ENCODE results near the gene COQ7. TPM values are rescaled to one million over a fixed set of nuclear protein-coding genes. Genes with fewer than 3 reads are reported as not detected.
A peak's percentile ranks its signal among the peaks of the same experiment; 100 is the strongest.

COQ7 gene
- total RNA-seq, 1 donor from 2014 or later = 17.8 TPM

GRCh38 chr16:19110537-19111360 lies 43.3 kb downstream of the COQ7 start:
- no peak for DNase-seq (ENCODE audit: low read depth)

DNA sequence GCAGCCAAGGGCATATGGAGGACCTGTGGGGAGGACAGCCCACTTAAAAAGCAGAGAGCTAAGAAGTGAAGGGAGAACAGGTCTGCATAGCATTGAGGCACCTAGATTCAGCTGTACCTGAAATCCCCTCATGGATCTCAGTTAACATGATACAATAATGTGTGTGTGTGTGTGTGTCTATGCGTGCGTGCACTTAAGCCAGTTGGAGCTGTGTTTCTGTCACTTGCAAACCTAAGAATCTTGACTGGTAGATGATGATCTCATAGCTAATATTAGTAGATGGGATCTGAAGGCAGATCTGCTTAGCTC lies 44.6 kb downstream of the COQ7 start:
- peak; percentile 28 for DNase-seq (ENCODE audit: low read depth)

DNA sequence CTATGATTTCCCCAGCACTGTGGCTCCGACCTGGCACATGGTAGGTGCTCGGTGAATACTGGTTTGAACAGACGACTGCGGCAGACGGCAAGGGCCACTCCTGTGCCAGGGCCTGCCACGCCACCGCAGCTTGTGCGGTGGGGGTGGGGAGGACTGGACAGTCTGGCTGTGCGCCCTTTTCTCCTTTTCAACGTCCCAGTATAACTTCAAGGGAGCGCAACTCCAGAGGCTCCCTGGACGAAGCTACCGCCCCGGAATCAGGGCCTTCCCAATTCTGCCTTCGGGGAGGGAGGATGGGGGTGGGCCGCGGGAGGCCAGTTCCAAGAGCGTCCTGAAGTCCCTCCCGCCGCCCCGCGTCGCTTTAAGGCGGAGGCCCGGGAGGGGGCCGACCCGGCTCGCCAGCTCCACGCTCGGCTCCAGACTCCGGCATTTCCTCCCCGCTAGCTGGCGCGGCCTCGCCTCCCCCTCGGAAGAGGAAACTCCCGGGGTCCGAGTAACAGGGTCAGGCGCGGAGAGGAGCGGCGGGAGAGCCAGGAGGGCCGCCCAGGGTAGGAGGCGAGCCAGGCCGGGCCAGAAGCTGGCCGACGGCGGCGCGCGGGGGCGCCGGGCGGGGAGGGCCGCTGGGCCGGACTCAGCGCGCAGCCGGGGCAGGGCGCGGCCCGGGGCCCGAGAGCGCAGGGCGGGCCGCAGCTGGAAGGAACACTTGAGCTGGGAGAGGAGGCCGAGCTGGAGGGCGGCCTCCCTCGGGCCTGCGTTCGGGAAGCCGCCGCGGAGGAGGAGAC lies 46.4 kb downstream of the COQ7 start, which contains the start of gene ITPRIPL2:
Gene ITPRIPL2 (plus strand): TSS at position 388 of the 782 bp plus-strand sequence. CDS start 498 bp downstream, outside the sequence.
- DNase-seq (ENCODE audit: low read depth) = peak; percentile 94

DNA sequence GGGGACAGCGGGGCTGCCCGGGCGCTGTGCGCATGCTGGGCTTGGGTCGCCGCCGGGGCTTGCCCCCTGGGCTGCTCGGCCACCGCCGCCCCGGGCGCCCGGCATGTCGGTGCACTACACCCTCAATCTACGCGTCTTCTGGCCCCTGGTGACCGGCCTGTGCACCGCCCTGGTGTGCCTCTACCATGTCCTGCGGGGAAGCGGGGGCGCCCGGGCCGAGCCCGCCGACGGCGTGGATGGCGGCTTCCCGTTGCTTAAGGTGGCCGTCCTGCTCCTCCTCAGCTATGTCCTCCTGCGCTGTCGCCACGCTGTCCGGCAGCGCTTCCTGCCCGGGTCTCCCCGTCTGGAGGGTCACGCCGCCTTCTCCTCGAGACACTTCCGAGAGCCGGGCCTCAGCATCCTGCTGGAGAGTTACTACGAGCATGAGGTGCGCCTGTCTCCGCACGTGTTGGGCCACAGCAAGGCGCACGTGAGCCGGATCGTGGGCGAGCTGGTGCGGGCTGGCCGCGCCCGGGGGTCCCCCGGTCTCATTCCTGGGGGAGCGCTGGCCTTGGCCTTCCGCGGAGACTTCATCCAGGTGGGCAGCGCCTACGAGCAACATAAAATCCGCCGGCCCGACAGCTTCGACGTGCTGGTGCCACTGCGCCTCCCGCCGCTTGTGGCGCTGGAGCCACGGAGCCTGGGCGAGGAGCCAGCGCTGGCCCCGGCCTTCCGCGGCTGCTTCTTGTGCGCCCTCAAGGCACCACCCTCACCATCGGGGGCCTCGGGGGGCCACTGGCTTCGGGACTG lies 47.1 kb downstream of the COQ7 start:
- DNase-seq (ENCODE audit: low read depth) = peak; percentile 57

- DNase-seq (ENCODE audit: low read depth) = no peak
Measured at GRCh38 chr16:19115148-19116021, 48.0 kb downstream of the COQ7 start.

- DNase-seq (ENCODE audit: low read depth) = no peak
Measured at GRCh38 chr16:19116711-19117449, 49.5 kb downstream of the COQ7 start.

- DNase-seq (ENCODE audit: low read depth) = peak; percentile 87
Measured at GRCh38 chr16:19118938-19119431, 51.6 kb downstream of the COQ7 start.

DNA sequence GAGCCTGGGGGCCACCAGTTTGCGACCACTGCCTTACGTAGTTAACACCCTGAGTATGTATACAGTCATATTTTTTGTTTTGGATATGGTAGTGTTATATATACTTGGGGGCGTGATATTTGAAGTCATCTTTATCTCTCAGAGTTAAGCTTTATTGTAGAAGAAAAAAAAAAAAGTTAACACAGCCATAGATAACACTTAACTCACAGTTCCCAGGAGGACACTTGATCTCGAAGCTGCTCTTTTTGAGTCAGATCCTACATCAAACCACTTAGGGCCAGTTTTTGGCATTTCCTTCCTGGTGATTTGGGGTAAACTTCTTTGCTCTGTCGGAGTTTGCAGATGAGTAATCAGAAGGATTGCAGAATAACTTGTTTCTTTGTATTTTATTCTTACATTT lies 52.1 kb downstream of the COQ7 start:
- DNase-seq (ENCODE audit: low read depth) = peak; percentile 58

DNA sequence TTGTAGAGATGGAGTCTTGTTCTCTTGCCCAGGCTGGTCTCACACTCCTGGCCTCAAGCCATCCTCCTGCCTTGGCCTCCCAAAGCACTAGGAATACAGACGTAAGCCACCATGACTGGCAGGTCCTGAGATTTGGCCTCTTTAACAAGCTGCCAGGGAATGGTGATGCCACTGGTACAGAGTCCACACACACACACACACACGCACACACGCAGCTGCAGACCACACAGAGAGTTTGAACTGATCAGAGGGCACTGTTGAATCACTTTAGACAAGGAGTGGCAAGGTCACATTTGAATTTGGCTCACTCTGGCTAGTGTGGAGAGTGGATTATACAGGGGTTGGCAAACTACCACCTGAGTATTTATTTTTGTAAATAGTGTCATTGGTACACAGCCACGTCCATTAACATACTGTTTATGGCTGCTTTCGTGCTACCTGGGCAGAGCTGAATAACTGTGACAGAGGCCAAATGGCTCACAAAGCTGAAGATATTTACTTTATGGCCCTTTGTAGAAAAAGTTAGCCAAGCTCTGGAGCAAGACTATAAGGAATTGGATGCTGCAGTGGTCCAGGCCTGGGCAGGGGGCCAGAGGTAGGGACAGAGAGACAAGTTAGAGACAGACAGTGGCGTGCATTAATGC lies 56.2 kb downstream of the COQ7 start:
- no peak for DNase-seq (ENCODE audit: low read depth)

DNA sequence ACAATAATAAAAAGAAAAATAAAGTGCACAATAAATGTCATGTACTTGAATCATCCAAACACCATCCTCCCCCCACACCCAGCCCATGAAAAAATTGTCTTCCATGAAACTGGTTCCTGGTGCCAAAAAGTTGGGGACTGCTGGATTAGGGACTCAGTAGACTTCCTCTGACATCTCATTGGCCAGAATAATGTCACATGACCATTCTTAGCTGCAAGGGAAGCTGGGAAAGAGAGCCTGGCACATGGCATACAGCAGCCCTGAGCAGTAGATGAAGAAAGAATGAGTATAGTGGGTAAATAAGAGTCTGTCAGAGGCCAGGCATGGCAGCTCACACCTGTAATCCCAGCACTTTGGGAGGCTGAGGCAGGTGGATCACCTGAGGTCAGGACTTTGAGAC lies 58.9 kb downstream of the COQ7 start:
- no peak for DNase-seq (ENCODE audit: low read depth)

DNA sequence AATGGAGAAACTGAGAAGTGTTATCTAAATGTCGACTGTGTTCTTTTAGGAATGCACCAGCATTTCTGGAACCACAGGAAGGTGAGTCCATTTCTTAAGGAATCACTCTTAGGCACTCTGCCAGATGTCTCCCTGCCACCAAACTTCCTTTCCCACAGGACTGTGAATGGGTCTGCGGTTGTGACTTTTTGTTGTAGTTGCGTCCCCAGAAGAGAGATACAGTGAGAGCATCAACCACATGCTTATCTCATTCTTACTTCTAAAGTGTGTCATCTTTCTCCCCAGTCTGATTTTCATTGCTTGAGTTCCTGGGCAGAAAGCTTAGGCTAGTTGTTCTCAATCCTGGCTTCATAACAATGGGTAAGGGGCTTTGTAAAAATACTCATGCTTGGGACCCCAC lies 59.8 kb downstream of the COQ7 start:
- DNase-seq (ENCODE audit: low read depth) = no peak

GRCh38 chr16:19127674-19128131 lies 60.3 kb downstream of the COQ7 start:
- no peak for DNase-seq (ENCODE audit: low read depth)

DNA sequence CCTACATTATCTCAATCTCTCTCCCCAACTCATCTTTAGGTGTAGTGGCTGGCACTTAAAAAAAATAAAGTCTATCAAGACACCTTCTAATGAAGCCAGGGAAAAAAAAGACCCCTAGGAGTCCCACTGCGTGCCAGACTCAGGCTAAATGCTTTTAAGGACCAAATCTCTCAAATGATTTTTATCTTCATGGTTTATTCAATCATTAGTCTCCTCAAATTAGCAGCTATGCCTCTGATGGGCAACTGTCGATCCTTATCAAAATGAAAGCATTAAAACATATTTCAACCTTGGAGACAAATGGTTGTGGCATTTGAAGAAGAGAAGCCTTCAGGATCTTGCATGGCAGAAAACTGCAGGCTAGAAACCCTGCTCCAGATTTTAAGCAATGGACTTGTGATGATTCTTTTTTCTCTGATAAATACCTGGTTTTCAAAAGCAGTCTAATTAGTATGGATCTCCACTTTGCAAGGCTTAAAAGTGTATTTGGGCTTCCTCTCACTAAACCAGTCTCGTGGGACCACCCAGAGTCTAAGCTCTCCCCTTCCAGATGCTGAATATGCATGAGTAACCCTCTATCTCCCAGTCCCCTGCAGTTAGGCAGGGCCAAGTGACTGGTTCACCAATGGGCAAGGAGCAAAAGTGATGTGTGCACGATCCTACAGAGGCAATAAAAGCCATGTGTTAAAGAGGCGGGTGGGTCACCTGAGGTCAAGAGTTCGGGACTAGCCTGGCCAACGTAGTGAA lies 61.2 kb downstream of the COQ7 start:
- no peak for DNase-seq (ENCODE audit: low read depth)

Other genes with a start within 250 kb of the COQ7 start
- gene SMG1, start 141.2 kb upstream of the COQ7 start, total RNA-seq = 24.8 and 30.7 TPM in 2 replicates
- 3.9 and 4.3 TPM in 2 replicates for gene TMC7, start 83.7 kb upstream of the COQ7 start, total RNA-seq
- 26.1 and 26.6 TPM in 2 replicates for gene ITPRIPL2, start 46.4 kb downstream of the COQ7 start, total RNA-seq
- gene SYT17, start 100.6 kb downstream of the COQ7 start, total RNA-seq = 0.19 and 0.36 TPM in 2 replicates
- gene CLEC19A, start 218.1 kb downstream of the COQ7 start, total RNA-seq = not detected in 2 replicates

Data from myocyte (in vitro differentiated cells).